ENCODE results near the gene SCARB1. TPM values are rescaled to one million over a fixed set of nuclear protein-coding genes. Genes with fewer than 3 reads are reported as not detected.

The SCARB1 gene
- total RNA-seq, 1 donor from 2014 or later: 11.1 TPM

- Histone ChIP-seq H3K4me3 (no peak overlapping the region), H3K27me3 (ENCODE audit: low read depth) (no peaks in the 10 kb centered on the region), H3K4me1 (peaks cover 52% of the 10 kb centered on the region), H3K36me3 (no peaks in the 10 kb centered on the region), H3K9me3 (replicated peaks) (no peaks in the 10 kb centered on the region), H3K27ac (replicated peaks) (no peak overlapping the region)
- DNase-seq: no peak
- intact Hi-C loops (cut with micrococcal nuclease): no loop called here
- TF ChIP-seq CTCF (IDR thresholded peaks at IDR 0.05; ENCODE audit: borderline replicate concordance): no peak
Observed at GRCh38 chr12:124749725-124750124, 113.9 kb downstream of the SCARB1 start.

GRCh38 chr12:124747426-124748161, 116.1 kb downstream of the SCARB1 start:
- intact Hi-C loops (cut with micrococcal nuclease): no loop called here
- DNase-seq: no peak
- no peak for TF ChIP-seq CTCF (IDR thresholded peaks at IDR 0.05; ENCODE audit: borderline replicate concordance)
- Histone ChIP-seq H3K27me3 (ENCODE audit: low read depth) (no peaks in the 10 kb centered on the region), H3K27ac (replicated peaks) (no peak overlapping the region), H3K4me1 (peaks cover 33% of the 10 kb centered on the region), H3K9me3 (replicated peaks) (no peaks in the 10 kb centered on the region), H3K4me3 (no peak overlapping the region), H3K36me3 (no peaks in the 10 kb centered on the region)

GRCh38 chr12:124746649-124747425, 116.8 kb downstream of the SCARB1 start:
- no peak overlapping the region for H3K4me3 ChIP-seq
- H3K36me3 ChIP-seq: no peaks in the 10 kb centered on the region
- DNase-seq: no peak
- H3K9me3 ChIP-seq (replicated peaks): no peaks in the 10 kb centered on the region
- peaks cover 34% of the 10 kb centered on the region for H3K4me1 ChIP-seq
- intact Hi-C loops (cut with micrococcal nuclease): no loop called here
- peak overlapping the region; percentile 92 for H3K27ac ChIP-seq (replicated peaks)
- no peaks in the 10 kb centered on the region for H3K27me3 ChIP-seq (ENCODE audit: low read depth)
- no peak for TF ChIP-seq CTCF (IDR thresholded peaks at IDR 0.05; ENCODE audit: borderline replicate concordance)

GRCh38 chr12:124745891-124746570, 117.6 kb downstream of the SCARB1 start:
- Histone ChIP-seq H3K36me3 (no peaks in the 10 kb centered on the region), H3K9me3 (replicated peaks) (no peaks in the 10 kb centered on the region), H3K4me1 (peaks cover 36% of the 10 kb centered on the region), H3K27me3 (ENCODE audit: low read depth) (no peaks in the 10 kb centered on the region), H3K4me3 (peak overlapping the region; percentile 28), H3K27ac (replicated peaks) (peak overlapping the region; percentile 92)
- intact Hi-C loops (cut with micrococcal nuclease): no loop called here
- no peak for TF ChIP-seq CTCF (IDR thresholded peaks at IDR 0.05; ENCODE audit: borderline replicate concordance)
- peak; percentile 95 for DNase-seq

- Histone ChIP-seq H3K9me3 (replicated peaks) (no peaks in the 10 kb centered on the region), H3K4me3 (peak overlapping the region; percentile 28), H3K36me3 (no peaks in the 10 kb centered on the region), H3K27me3 (ENCODE audit: low read depth) (no peaks in the 10 kb centered on the region), H3K4me1 (peaks cover 41% of the 10 kb centered on the region), H3K27ac (replicated peaks) (peak overlapping the region; percentile 92)
- intact Hi-C loops (cut with micrococcal nuclease): no loop called here
- no peak for TF ChIP-seq CTCF (IDR thresholded peaks at IDR 0.05; ENCODE audit: borderline replicate concordance)
- DNase-seq: no peak
Observed at GRCh38 chr12:124745465-124745890, 118.2 kb downstream of the SCARB1 start.
